ENCODE results near the gene TSACC.
A peak's percentile ranks its signal among the peaks of the same experiment; 100 is the strongest.

DNA sequence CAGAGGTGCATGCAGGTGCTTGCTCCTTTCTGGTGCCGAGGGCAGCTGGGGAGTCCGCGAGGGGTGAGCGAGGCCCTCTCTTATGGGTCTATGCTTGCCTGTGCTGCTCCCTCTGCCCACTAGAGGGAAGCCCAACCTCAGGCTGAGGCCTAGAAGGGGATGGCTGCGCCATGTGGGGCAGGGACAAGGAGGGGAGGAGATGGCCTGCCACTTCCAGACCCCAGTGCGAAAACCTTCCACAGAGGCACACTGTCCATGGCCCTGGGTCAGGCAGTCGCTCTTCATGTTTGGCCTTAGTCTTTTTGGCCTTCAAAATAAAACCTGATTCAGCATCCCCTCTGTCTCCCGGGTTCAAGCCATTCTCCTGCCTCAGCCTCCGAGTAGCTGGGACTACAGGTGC is 44.7 kb downstream of the TSACC start:
- peak; percentile 67 to 82 (median 78) for TF ChIP-seq CTCF (IDR thresholded peaks at IDR 0.05)
- no peak for TF ChIP-seq POLR2A (IDR thresholded peaks at IDR 0.05)
